ENCODE data around the gene NOVA2. TPM values are rescaled to one million over a fixed set of nuclear protein-coding genes. Genes with fewer than 3 reads are reported as not detected.
A peak's percentile ranks its signal among the peaks of the same experiment; 100 is the strongest.

NOVA2 gene
- total RNA-seq, 6 donors from 2014 or later, result 4.7 to 19.0 (median 13.9) TPM

DNA sequence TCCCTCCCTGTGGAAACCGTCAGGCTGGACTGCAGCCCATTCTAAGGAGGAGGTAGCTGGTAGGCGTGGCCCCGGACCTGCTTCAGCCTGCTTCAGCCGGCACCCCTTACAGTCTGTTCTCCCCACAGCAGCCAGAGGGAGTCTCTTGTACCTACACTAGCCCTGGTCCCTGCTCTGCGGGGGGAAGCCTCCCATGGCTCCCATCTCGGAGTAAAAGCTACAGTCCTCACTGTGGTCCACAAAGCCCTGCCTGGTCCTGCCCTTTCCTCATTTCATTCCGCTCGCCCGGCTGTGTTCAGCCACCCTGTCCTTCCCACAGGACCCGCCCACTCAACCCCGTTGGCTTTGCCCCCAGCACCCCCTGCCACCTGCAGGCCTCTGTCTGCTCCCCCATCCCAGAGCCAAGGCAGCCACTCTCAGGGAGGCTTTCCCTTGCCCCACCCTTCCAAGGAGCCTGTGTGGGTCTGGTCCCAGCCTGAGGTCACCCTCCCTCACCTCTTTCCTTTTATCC lies 47.9 kb upstream of the NOVA2 start:
- Histone ChIP-seq H3K27ac (peak overlapping the region in 2 of 4 donors; percentile 5 to 79), H3K9me3 (no peaks in the 10 kb centered on the region), H3K36me3 (no peaks in the 10 kb centered on the region), H3K4me1 (peaks cover 0 to 4% (median 2%) of the 10 kb centered on the region in 4 donors), H3K4me3 (no peak overlapping the region), H3K27me3 (peaks cover 0 to 10% (median 5%) of the 10 kb centered on the region in 4 donors)
- TF ChIP-seq, protein P1, sequence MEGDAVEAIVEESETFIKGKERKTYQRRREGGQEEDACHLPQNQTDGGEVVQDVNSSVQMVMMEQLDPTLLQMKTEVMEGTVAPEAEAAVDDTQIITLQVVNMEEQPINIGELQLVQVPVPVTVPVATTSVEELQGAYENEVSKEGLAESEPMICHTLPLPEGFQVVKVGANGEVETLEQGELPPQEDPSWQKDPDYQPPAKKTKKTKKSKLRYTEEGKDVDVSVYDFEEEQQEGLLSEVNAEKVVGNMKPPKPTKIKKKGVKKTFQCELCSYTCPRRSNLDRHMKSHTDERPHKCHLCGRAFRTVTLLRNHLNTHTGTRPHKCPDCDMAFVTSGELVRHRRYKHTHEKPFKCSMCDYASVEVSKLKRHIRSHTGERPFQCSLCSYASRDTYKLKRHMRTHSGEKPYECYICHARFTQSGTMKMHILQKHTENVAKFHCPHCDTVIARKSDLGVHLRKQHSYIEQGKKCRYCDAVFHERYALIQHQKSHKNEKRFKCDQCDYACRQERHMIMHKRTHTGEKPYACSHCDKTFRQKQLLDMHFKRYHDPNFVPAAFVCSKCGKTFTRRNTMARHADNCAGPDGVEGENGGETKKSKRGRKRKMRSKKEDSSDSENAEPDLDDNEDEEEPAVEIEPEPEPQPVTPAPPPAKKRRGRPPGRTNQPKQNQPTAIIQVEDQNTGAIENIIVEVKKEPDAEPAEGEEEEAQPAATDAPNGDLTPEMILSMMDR (IDR thresholded peaks at IDR 0.05), result no peak
- TF ChIP-seq POLR2A (IDR thresholded peaks at IDR 0.05) (no peak), EP300 (IDR thresholded peaks at IDR 0.05) (no peak), POLR2AphosphoS5 (IDR thresholded peaks at IDR 0.05) (no peak)
- ATAC-seq (ENCODE audit: low FRiP score in 2 of 2) (no peak), DNase-seq (no peak)
- 59 to 78% methylated on average over 7 to 11 of the region's 11 CpGs for WGBS, 2 donors

DNA sequence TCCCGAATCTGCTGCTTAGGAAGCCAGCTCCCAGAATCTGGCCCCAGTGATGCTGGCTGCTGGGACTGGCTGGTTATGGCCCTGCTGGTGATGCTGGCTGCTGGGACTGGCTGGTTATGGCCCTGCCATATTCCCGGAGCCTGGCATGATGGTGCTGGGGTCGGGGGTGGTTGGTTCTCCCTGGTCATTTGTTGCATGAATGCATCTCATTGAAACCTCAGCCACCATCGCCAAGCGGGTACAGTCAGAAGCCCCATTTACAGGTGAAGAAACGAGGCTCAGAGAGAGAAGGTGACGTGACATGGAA lies 47.1 kb upstream of the NOVA2 start:
- ATAC-seq (ENCODE audit: low FRiP score in 2 of 2), result no peak
- H3K9me3 ChIP-seq, result no peaks in the 10 kb centered on the region
- H3K4me3 ChIP-seq, result no peak overlapping the region
- WGBS, 2 donors, result 83 to 88% methylated on average over 4 to 7 of the region's 7 CpGs
- no peak for DNase-seq
- no peak for TF ChIP-seq EP300 (IDR thresholded peaks at IDR 0.05)
- TF ChIP-seq POLR2A (IDR thresholded peaks at IDR 0.05), result no peak
- TF ChIP-seq, protein P1 (IDR thresholded peaks at IDR 0.05), result no peak
- no peak for TF ChIP-seq POLR2AphosphoS5 (IDR thresholded peaks at IDR 0.05)
- peaks cover 5 to 11% (median 7%) of the 10 kb centered on the region in 4 donors for H3K4me1 ChIP-seq
- no peak overlapping the region for H3K27ac ChIP-seq
- peaks cover 0 to 10% (median 5%) of the 10 kb centered on the region in 4 donors for H3K27me3 ChIP-seq
- H3K36me3 ChIP-seq, result no peaks in the 10 kb centered on the region

GRCh38 chr19:46019270-46019669 lies 45.6 kb upstream of the NOVA2 start:
- H3K4me1 ChIP-seq, result peaks cover 18 to 26% (median 21%) of the 10 kb centered on the region in 4 donors
- no peaks in the 10 kb centered on the region for H3K36me3 ChIP-seq
- no peak for DNase-seq
- no peaks in the 10 kb centered on the region for H3K9me3 ChIP-seq
- WGBS, 2 donors, result 90 to 100% methylated on average over 8 to 13 of the region's 13 CpGs
- peaks cover 0 to 15% (median 7%) of the 10 kb centered on the region in 4 donors for H3K27me3 ChIP-seq
- no peak overlapping the region for H3K4me3 ChIP-seq
- H3K27ac ChIP-seq, result no peak overlapping the region
- no peak for ATAC-seq (ENCODE audit: low FRiP score in 2 of 2)
- no peak for TF ChIP-seq POLR2AphosphoS5 (IDR thresholded peaks at IDR 0.05)
- no peak for TF ChIP-seq POLR2A (IDR thresholded peaks at IDR 0.05)
- TF ChIP-seq, protein P1 (IDR thresholded peaks at IDR 0.05), result no peak
- TF ChIP-seq EP300 (IDR thresholded peaks at IDR 0.05), result no peak

DNA sequence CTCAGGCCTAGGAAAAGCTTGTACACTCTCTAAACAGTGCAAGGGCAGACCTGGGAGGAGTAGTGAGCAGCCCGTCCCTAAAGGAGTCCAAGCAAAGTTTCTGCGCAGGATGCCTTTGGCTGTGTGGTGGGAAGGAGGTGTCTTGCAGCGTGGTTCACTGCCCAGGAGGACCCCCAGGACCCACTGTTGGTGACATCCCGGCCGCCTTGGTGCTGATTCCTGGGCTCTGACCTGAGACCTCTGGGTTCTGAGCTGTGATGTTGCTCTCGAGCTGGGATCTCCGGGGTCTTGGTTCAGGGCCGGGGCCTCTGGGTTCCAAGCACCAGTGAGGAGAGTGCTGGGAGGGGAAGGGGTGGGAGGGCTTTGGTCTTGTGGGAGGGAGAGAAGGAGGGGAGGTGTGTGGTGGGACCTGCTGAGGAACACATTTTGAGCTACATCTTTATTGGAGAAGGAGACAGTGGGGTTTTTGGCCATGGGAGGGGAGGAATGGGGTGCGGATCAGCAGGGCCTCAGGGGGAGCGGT lies 45.1 kb upstream of the NOVA2 start:
- H3K27ac ChIP-seq, result no peak overlapping the region
- DNase-seq, result no peak
- no peak overlapping the region for H3K4me3 ChIP-seq
- no peak for TF ChIP-seq POLR2AphosphoS5 (IDR thresholded peaks at IDR 0.05)
- TF ChIP-seq EP300 (IDR thresholded peaks at IDR 0.05), result no peak
- TF ChIP-seq, protein P1 (IDR thresholded peaks at IDR 0.05), result no peak
- TF ChIP-seq POLR2A (IDR thresholded peaks at IDR 0.05), result no peak
- 97 to 98% methylated on average over 7 to 10 of the region's 10 CpGs for WGBS, 2 donors
- H3K9me3 ChIP-seq, result no peaks in the 10 kb centered on the region
- peaks cover 0 to 15% (median 6%) of the 10 kb centered on the region in 4 donors for H3K27me3 ChIP-seq
- no peaks in the 10 kb centered on the region for H3K36me3 ChIP-seq
- peaks cover 18 to 27% (median 22%) of the 10 kb centered on the region in 4 donors for H3K4me1 ChIP-seq
- no peak for ATAC-seq (ENCODE audit: low FRiP score in 2 of 2)
